Endothelial cell of umbilical vein (primary cell): ENCODE measurements around the gene PDLIM5. TPM values are rescaled to one million over a fixed set of nuclear protein-coding genes. Genes with fewer than 3 reads are reported as not detected.

Experiments
- BruUV-seq: library from RNA; stranded (reverse); fragments of 400-500 nt; replicated peaks from 2 replicates; lab custom pipeline; 2021; lab: Mats Ljungman, UMichigan
- CTCF ChIA-PET: fragments of 300-600, 350-600 bp; sonication (Branson Sonifier 250); formaldehyde crosslinking; loops from one replicate; lab custom pipeline; 2021; ENCODE audit warnings: antibody characterized with exemption, inconsistent platforms; lab: Charles Lee
- POLR2A ChIA-PET: fragments of 300-600, 350-600 bp; sonication (Branson Sonifier 250); formaldehyde crosslinking; loops from one replicate; lab custom pipeline; 2021; ENCODE audit warnings: antibody characterized with exemption, inconsistent platforms; lab: Charles Lee
- DNase-seq: peaks from one replicate; pipeline ENCODE4 v3.0.0-alpha.2; 2011; ENCODE audit warnings: low read depth, low spot score
- FAIRE-seq: peaks from 2 replicates; lab custom pipeline; 2011; peaks lifted over from hg19 to GRCh38; lab: Jason Lieb, UNC
- H2AFZ ChIP-seq: 2 replicates; pipeline ENCODE4 v1.6.0; 2012; ENCODE audit warnings: low read depth, low read length, control low read depth, inconsistent platforms
- H3K27ac ChIP-seq: 2 replicates; pipeline ENCODE4 v1.5.1; 2011; ENCODE audit warnings: low read depth, mild to moderate bottlenecking, control low read depth, low read length, moderate library complexity; ENCODE audit not compliant: insufficient read depth
- H3K27me3 ChIP-seq, 2 experiments: 2 replicates each; pipeline versions ENCODE4 v1.6.0 to v1.6.1; 2011; ENCODE audit warnings: low read length in 2 of 2, mixed read lengths in 1 of 2; ENCODE audit not compliant: control insufficient read depth in 2 of 2, insufficient read depth in 2 of 2
- H3K36me3 ChIP-seq, 2 experiments: 2 replicates in 1 of 2; 3 replicates in 1 of 2; pipeline ENCODE4 v1.5.1; 2011; ENCODE audit warnings: low read length in 2 of 2, mild to moderate bottlenecking in 1 of 2, moderate library complexity in 1 of 2; ENCODE audit not compliant: control insufficient read depth in 2 of 2, insufficient read depth in 2 of 2; ENCODE audit errors: extremely low read depth in 1 of 2
- H3K4me1 ChIP-seq: 3 replicates; pipeline ENCODE4 v1.5.1; 2011; ENCODE audit warnings: mild to moderate bottlenecking, low read length; ENCODE audit not compliant: control insufficient read depth, insufficient read depth; ENCODE audit errors: extremely low read depth
- H3K4me2 ChIP-seq: 2 replicates; pipeline ENCODE4 v1.6.1; 2011; ENCODE audit warnings: low read length, control low read depth, mixed read lengths; ENCODE audit not compliant: insufficient read depth
- H3K4me3 ChIP-seq, 3 experiments: fragments of 200-600 bp in 1 of 3; sonication (generic), shearing (Covaris generic) in 1 of 3; replicated peaks in 1 of 3; 2 replicates each; pipeline ENCODE4 v1.5.1; 2011 to 2016; ENCODE audit warnings: control low read depth in 3 of 3, low read length in 3 of 3, mild to moderate bottlenecking in 2 of 3, inconsistent platforms in 1 of 3, low read depth in 1 of 3, moderate library complexity in 1 of 3; ENCODE audit not compliant: insufficient read depth in 1 of 3
- H3K79me2 ChIP-seq: 2 replicates; pipeline ENCODE4 v1.6.0; 2012; ENCODE audit warnings: low read length, inconsistent platforms; ENCODE audit not compliant: control insufficient read depth, insufficient read depth
- H3K9ac ChIP-seq: replicated peaks from 2 replicates; pipeline ENCODE3; 2011; ENCODE audit warnings: low read length, control low read depth; ENCODE audit not compliant: insufficient read depth; ENCODE audit errors: extremely low read depth
- H3K9me1 ChIP-seq: replicated peaks from 3 replicates; pipeline ENCODE4 v1.6.0; 2011; ENCODE audit warnings: mild to moderate bottlenecking, low read length; ENCODE audit not compliant: control insufficient read depth, insufficient read depth; ENCODE audit errors: extremely low read depth
- H3K9me3 ChIP-seq: replicated peaks from 2 replicates; pipeline ENCODE4 v1.5.1; 2012; ENCODE audit warnings: low read length, inconsistent platforms; ENCODE audit not compliant: control insufficient read depth, insufficient read depth
- H4K20me1 ChIP-seq: replicated peaks from 2 replicates; pipeline ENCODE3; 2011; ENCODE audit warnings: mild to moderate bottlenecking, low read length; ENCODE audit not compliant: control insufficient read depth, insufficient read depth; ENCODE audit errors: extremely low read depth
- CTCF ChIP-seq, 2 donors: IDR thresholded peaks; 1 replicate in 1 of 2; 2 replicates in 1 of 2; pipeline ENCODE4 v1.5.1; 2011; ENCODE audit warnings: low read length in 2 of 2, mild to moderate bottlenecking in 2 of 2, moderate library complexity in 2 of 2, control low read depth in 1 of 2, inconsistent platforms in 1 of 2, low read depth in 1 of 2; ENCODE audit not compliant: insufficient read depth in 1 of 2; ENCODE audit errors: extremely low read depth in 1 of 2
- EZH2 ChIP-seq: IDR thresholded peaks from 2 replicates; pipeline ENCODE4 v1.6.1; 2012; ENCODE audit warnings: borderline replicate concordance, low read depth, mild to moderate bottlenecking, moderate library complexity, low read length, inconsistent platforms; ENCODE audit not compliant: severe bottlenecking
- FOS ChIP-seq: IDR thresholded peaks from 2 replicates; pipeline ENCODE4 v1.6.1; 2011; ENCODE audit warnings: mild to moderate bottlenecking, low read length, moderate library complexity, borderline replicate concordance; ENCODE audit not compliant: insufficient read depth
- JUN ChIP-seq: IDR thresholded peaks from 2 replicates; pipeline ENCODE4 v1.6.1; 2011; ENCODE audit warnings: borderline replicate concordance, low read depth; ENCODE audit not compliant: insufficient read length, insufficient read depth
- MYC ChIP-seq: IDR thresholded peaks from one replicate; pipeline ENCODE4 v1.6.1; 2011; ENCODE audit warnings: mild to moderate bottlenecking, low read depth, low read length
- POLR2AphosphoS5 ChIP-seq: IDR thresholded peaks from 2 replicates; pipeline ENCODE4 v1.6.1; 2012; ENCODE audit warnings: low read depth, mild to moderate bottlenecking, control low read depth, low read length, moderate library complexity; ENCODE audit not compliant: insufficient read depth
- dilution Hi-C: fragments of 300-500 bp; cut with MboI; formaldehyde crosslinking; loops from one replicate; pipeline ENCODE4 v1.15.0; 2019; ENCODE audit warnings: low sequenced_read_pairs; ENCODE audit not compliant: extremely low pct_ligation_motif_present
- intact Hi-C: fragments of 100-400 bp; cut with micrococcal nuclease; formaldehyde crosslinking; loops from one replicate; pipeline ENCODE4 v1.10.0; 2022
- polyA plus RNA-seq, 4 experiments: library from polyadenylated mRNA; depleted of rRNA in 3 of 4; stranded (reverse) in 3 of 4; unstranded in 1 of 4; fragments of >200 nt; gene quantifications; 2 replicates each; pipeline versions ENCODE4 v1.2.1 to v1.2.3, GENCODE V29; 2011 to 2012; ENCODE audit warnings: missing spikeins in 1 of 4
- total RNA-seq: library from RNA; stranded (reverse); gene quantifications from 2 replicates; pipeline ENCODE4 v1.2.3, GENCODE V29; 2021

Gene PDLIM5
- total and polyA plus RNA-seq, 2 donors (not counting 3 experiments of a cell fraction or from before 2014, with no cell fraction given), result 243 to 310 TPM

GRCh38 chr4:94455081-94455480 is 3.3 kb downstream of the PDLIM5 start:
- intact Hi-C loops, result no loop called here

More at GRCh38 chr4:94455081-94455480, 3.3 kb downstream of the PDLIM5 start:
- Histone ChIP-seq H3K79me2 (peaks cover 83% of the 10 kb centered on the region), H3K9ac (peak overlapping the region; percentile 87), H3K36me3 (peaks cover 0 to 12% of the 10 kb centered on the region in 2 experiments), H3K4me3 (peak overlapping the region in 2 of 3 experiments; percentile 98 to 99), H3K9me3 (no peaks in the 10 kb centered on the region), H3K27ac (peak overlapping the region; percentile 80), H4K20me1 (no peaks in the 10 kb centered on the region), H3K9me1 (no peaks in the 10 kb centered on the region), H3K4me2 (peak overlapping the region; percentile 96), H2AFZ (no peak overlapping the region), H3K4me1 (peaks cover 46% of the 10 kb centered on the region), H3K27me3 (no peaks in the 10 kb centered on the region)
- BruUV-seq, result no TSS peak
- peak; percentile 54 for DNase-seq
- ChIA-PET POLR2A (interaction anchor here (1.3 kb wide), 1 partner anchor 93 kb away, joined by 4 read pairs; no protein-coding TSS in a partner anchor), CTCF (interaction anchor here (0.8 to 5.2 kb wide), 4 partner anchors 11 to 81 kb away, joined by 3 to 62 read pairs (median 4); no protein-coding TSS in a partner anchor)
- dilution Hi-C loops, result no loop called here
- TF ChIP-seq POLR2AphosphoS5 (no peak), EZH2 (no peak), FOS (no peak), MYC (no peak), JUN (no peak), CTCF (IDR thresholded peaks at IDR 0.05; ENCODE audit: extremely low read depth in 1 of 2, insufficient read depth in 1 of 2, low read depth in 1 of 2, low read length in 2 of 2) (no peak)
- FAIRE-seq, result peak; percentile 38
